Measurements from ENCODE around the gene DHDDS.

Gene DHDDS

DNA sequence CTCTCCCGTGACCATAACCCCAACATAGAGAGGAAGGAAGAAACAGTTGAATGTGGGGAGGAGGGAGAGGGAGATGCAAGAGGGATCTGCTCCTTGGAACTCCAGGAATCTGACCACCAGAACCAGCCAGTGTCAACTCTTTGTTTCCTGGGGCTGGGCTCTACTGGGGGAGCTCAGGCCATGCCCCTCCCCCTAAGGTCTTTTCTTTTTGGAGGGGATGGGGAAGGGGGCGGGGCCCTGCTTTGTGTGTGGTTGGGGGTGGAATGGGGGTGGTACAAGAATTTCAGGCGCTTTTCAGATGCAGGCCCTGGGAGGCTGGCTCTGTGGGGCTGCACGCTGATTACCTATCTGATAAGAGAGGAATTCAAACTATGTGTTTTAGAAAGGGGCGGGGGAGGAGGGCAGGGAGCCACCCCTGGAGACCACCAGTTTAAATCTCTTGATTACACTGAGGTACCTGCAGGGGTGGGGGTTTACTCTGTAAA is 13.2 kb upstream of the DHDDS start:
- DNase-seq: no peak

DNA sequence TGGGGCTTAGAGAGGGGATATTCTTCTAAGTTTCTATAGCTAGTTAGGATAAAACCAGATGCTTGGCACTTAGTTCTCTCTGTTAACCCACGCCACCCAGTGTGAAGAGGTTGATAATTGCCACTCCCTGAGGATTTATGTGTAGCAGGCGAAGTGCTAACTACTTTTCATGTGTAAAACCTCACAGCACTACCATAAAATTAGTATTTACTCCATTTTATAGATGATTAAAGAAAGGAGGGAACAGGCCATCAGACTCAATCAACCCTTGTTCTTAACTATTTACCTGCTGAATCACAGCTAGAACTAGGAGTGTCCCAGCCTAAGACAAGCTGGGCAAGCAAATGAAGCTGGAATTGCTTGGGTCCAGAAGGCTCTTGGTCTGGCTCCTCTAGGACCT is 12.6 kb upstream of the DHDDS start:
- DNase-seq: no peak

GRCh38 chr1:26429721-26430120 is 2.4 kb upstream of the DHDDS start:
- no peak for DNase-seq

DNA sequence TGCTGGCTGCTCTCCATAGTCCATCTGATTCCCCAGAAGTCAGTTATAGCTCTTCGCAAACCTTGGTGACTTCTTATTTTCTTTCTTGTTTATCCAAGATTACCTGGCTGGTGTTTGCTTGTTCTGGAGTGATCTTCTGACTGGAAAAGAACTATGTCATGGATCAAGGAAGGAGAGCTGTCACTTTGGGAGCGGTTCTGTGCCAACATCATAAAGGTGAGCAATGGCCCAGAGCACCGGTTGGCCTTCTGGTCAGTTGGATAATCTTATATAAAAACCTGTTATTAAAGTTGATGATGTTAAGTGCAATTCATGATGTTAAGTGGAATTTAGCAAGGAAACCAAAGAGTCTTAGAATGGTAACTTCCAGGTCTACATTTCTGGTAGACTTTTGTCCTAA is 672 bp downstream of the DHDDS start:
- DNase-seq: no peak

DNA sequence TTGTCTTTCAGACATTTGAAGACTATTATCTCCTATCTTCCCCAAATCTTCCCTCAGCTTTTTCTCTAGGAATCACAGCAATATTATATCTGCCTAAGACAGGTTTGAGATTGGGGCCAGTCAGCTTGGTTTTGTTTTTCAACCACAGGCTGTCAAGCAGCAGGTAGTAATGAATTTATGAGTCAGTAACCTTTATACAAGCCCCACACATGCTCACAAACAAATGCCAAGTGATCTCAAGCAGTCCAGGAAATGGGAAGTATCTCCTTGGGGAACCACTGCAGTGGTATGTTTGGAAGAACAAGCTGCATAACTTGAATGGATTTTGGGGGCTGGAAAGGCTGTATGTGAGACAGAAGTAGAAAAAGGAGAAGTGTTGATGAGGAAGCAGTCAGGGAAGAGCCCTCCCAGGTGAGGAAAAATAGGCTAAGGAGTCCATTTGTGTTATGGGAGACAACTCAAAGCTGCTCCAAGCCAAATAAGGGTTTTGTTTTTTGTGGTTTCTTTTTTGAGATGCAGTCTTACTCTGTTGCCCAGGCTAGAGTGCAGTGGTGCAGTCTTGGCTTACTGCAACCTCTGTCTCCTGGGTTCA is 2.1 kb downstream of the DHDDS start:
- DNase-seq: no peak

- no peak for DNase-seq
Measured at GRCh38 chr1:26438041-26438440, 5.9 kb downstream of the DHDDS start.

DNA sequence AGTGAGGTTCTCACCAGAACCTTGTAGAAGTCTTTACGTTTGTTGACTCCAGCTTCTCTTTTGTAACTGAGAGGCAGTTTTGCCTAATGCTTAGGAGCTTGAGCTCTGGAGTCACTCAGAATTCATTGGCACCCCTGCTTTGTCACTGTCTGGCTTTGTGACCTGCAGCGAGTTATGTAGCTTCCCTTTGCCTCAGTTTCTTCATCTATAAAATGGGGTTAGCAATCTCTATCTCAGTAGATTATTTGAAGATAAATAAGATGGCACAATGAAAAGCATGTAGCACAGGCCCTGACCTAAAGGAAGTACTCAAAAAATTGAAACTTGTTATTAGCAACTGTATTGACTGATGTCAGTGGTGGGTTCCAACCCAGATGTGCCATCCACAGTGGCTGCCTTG is 8.1 kb downstream of the DHDDS start:
- DNase-seq: no peak

GRCh38 chr1:26449868-26450267 is 17.7 kb downstream of the DHDDS start:
- no peak for DNase-seq

DNA sequence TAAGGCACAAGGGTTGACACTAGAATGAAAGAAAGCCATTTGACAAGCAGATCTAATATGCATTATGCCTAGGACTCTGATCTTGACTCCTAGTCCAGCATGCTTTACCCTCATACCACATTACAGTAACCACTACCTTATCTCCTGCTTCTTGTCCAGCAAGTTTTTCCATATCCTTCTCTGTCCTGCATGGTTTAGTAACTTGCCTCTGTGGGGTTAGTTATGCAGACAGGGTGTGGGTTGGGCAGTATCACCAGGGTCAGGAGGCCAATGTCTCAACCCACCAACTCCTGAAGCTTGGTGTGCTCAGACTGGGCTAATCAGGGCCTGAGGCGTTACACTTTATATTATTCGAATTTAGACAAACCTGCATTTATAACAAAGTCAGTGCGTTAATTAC is 18.8 kb downstream of the DHDDS start:
- DNase-seq: no peak

GRCh38 chr1:26452459-26453183 is 20.5 kb downstream of the DHDDS start:
- no peak for DNase-seq

- DNase-seq: no peak
Measured at GRCh38 chr1:26459148-26459547, 27.0 kb downstream of the DHDDS start.

- DNase-seq: no peak
Measured at GRCh38 chr1:26459573-26460031, 27.5 kb downstream of the DHDDS start.

- DNase-seq: no peak
Measured at GRCh38 chr1:26468911-26469310, 36.8 kb downstream of the DHDDS start.

- DNase-seq: no peak
Measured at GRCh38 chr1:26469558-26469957, 37.4 kb downstream of the DHDDS start.

DNA sequence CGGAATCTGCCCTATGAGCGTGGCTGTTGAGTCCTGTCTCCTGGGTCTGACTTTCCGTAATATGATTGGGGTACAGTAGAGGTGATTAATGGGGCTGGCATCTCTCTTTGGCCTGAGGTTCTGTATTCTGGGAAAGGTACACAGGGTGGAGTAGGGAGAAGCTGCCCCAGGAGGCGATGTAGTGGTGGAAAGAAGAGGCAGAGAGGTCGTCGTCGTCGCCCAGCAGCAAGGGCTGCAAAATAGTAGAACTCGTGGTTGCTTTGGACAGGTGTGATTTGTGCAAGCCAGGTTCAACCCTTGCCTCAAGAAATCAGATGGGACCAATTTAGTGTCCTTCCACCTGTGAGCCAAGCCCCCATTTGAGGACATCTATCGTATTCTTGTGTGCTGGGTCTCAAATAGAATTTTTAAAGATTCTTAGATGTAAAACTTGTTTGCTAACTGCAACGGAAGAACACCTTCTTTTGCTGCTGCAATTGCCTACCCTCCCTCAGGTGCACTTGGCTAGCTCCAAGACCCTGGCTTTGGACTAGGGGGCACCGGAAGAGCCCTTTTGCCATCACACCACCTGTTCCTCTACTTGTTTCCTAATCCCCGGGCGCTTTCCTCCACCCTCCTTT is 38.9 kb downstream of the DHDDS start:
- peak; percentile 11 for DNase-seq

DNA sequence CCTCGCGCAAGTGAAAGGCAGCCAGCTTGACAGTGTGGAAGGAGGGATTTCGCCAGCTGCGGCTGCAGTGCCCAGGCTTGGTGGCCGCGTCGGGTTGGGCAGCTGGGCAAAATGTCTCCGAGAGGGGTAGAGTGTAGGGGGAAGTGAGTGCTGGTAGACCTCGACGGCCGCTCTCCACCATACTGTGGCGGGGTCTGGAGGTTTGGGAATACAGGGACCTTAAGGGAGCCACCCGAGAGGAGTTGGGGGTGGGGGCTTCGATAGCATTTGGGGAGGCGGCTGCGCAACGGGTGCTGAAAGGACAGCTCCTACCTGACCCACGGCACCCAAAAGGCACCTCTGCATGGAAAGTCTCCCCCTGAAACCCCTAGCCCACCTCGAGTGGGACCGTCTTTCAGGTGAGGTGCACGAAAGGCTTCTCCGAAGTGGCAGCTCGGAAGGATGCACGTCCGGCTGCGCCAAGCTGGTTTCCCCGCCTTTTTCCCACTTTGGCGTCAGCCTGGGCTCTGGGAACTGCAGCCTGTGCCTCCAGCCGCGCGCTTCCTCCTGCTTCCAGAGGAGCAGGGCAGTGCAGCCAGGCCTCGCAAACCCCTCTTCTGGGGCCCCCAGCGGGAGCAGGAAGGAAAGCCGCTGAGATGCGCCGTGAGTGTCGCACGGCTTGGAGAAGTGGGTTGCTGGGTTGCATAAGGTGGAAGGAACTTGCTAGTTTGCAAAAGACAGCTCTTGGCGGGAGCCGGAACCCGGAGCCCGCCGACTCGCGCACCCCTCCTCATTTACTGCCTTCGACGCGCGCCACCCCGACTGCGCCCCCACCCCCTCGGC is 39.6 kb downstream of the DHDDS start:
- no peak for DNase-seq

DNA sequence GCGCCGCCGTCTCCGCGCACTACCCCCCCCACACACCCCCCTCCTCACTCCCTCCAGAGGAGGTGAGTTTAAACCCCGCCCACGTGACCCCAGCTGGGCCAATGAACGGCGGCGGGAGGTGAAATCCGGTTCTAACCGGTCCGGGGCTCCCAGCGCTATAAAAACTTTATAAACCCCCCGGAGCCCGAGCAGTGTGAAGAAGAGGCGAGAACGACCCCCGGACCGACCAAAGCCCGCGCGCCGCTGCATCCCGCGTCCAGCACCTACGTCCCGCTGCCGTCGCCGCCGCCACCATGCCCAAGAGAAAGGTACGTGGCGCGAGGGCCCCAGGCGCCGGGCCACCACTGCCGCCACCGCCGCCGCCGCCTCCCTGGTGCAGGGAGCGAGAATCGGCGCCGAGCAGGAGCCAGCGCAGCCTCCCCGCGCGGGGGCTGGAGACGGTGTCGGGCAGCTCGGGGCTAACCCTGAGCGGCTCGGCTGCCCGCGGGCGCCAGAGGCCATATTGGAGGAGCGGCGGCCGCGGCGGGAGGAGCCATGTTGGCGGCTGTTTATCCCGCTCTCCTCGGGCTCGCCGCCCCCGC is 40.3 kb downstream of the DHDDS start, which contains the start of gene HMGN2:
Gene HMGN2 (plus strand): TSS at position 121 of the 581 bp plus-strand sequence. CDS start 173 bp downstream, at position 294.
- DNase-seq: peak; percentile 96

- DNase-seq: peak; percentile 93
Measured at GRCh38 chr1:26472901-26473845, 41.1 kb downstream of the DHDDS start.

DNA sequence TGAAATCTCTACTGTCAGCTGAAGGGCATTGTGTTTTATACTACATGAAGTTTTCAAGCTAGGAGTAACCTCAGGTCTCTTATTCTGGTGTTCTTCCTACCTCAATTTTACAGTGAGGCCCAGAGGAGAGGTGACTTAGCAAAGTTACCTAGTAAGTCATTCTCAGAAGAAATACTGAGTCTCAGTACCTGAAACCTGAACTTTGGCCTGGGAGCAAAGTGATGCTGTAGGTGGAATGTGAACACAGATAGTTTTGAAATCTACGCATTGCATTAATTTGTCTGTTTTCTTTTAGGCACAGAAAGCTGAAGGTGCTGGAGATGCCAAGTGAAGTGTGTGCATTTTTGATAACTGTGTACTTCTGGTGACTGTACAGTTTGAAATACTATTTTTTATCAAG is 42.7 kb downstream of the DHDDS start:
- no peak for DNase-seq

DNA sequence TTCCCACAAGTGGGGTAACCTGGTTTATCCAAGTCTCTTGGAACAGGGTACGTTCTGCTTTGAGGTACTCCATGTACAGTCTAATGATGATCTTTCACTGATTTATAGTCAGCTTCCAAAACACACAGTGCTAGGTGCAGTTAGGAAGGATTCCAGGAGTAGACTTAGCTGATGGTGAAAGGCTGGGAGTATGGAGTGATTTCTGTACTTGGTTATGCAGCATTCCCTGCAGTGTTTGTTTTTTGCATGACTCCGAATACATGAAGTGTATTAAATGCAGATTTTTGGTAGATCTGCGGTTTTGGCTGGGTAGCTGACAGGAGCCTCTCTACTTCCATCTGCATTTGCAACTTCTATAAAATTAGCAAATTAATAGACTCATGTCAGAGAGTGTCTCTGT is 43.9 kb downstream of the DHDDS start:
- no peak for DNase-seq

- no peak for DNase-seq
Measured at GRCh38 chr1:26476958-26477357, 44.8 kb downstream of the DHDDS start.

Measured in stimulated activated CD4-positive, alpha-beta T cell treated with anti-CD3 and anti-CD28 coated beads, Interleukin-15, amount 100 ng/mL, for 24 hours (primary cell).